Thoracic aorta (tissue), 2 donors: ENCODE measurements around the gene RIF1. TPM values are rescaled to one million over a fixed set of nuclear protein-coding genes. Genes with fewer than 3 reads are reported as not detected.

ENCODE experiments used
- ATAC-seq: fragments of 150-250 bp; one replicate; pipeline ENCODE4 v1.8.0; 2017; ENCODE audit warnings: low read depth; ENCODE audit not compliant: insufficient number of reproducible peaks, low FRiP score
- DNase-seq: peaks from one replicate; pipeline ENCODE4 v3.0.0-alpha.2; 2020; ENCODE audit warnings: low spot score
- H3K27ac ChIP-seq, 2 donors: fragments of 200-600 bp; sonication (generic); 1 replicate in 1 of 2; 2 replicates in 1 of 2; pipeline ENCODE4 v1.5.1; 2016; ENCODE audit warnings: mild to moderate bottlenecking in 2 of 2, moderate library complexity in 2 of 2
- H3K27me3 ChIP-seq: fragments of 200-600 bp; sonication (generic); replicated peaks from 2 replicates; pipeline ENCODE4 v1.6.0; 2016; ENCODE audit warnings: mild to moderate bottlenecking; ENCODE audit not compliant: insufficient read depth
- H3K36me3 ChIP-seq: fragments of 200-600 bp; sonication (generic); one replicate; pipeline ENCODE4 v1.5.1; 2016
- H3K4me1 ChIP-seq, 2 donors: fragments of 200-600 bp; sonication (generic); 1 replicate in 1 of 2; 2 replicates in 1 of 2; pipeline versions ENCODE4 v1.5.1 to v1.6.0; 2016; ENCODE audit warnings: low read depth in 2 of 2, mild to moderate bottlenecking in 1 of 2; ENCODE audit not compliant: control insufficient read depth in 1 of 2
- H3K4me3 ChIP-seq: fragments of 200-600 bp; sonication (generic); 2 replicates; pipeline ENCODE4 v1.5.1; 2016; ENCODE audit warnings: mild to moderate bottlenecking
- H3K9me3 ChIP-seq: fragments of 200-600 bp; sonication (generic); 2 replicates; pipeline ENCODE4 v1.5.1; 2016
- CTCF ChIP-seq: fragments of 200-600 bp; sonication (generic); IDR thresholded peaks from one replicate; pipeline ENCODE4 v1.5.1; 2019; ENCODE audit warnings: antibody characterized with exemption
- total RNA-seq, 2 donors: library from RNA; depleted of rRNA; stranded (reverse); fragments of >200 nt; gene quantifications; one replicate each; pipeline versions ENCODE4 v1.1.0 to v1.2.3, GENCODE V29; 2016

The RIF1 gene
- total RNA-seq, 2 donors from 2014 or later, result 45.4 to 48.2 TPM

- Histone ChIP-seq H3K27ac (no peak overlapping the region), H3K4me3 (no peak overlapping the region), H3K27me3 (no peaks in the 10 kb centered on the region), H3K9me3 (no peaks in the 10 kb centered on the region), H3K36me3 (no peaks in the 10 kb centered on the region), H3K4me1 (no peaks in the 10 kb centered on the region)
- no peak for ATAC-seq
- no peak for DNase-seq
- TF ChIP-seq CTCF, result no peak
Measured at GRCh38 chr2:151394509-151394908, 15.2 kb upstream of the RIF1 start.

GRCh38 chr2:151395509-151396374 is 14.0 kb upstream of the RIF1 start:
- no peak overlapping the region for H3K4me3 ChIP-seq
- no peak for TF ChIP-seq CTCF
- no peaks in the 10 kb centered on the region for H3K27me3 ChIP-seq
- ATAC-seq, result no peak
- H3K27ac ChIP-seq, result no peak overlapping the region
- H3K36me3 ChIP-seq, result no peaks in the 10 kb centered on the region
- no peaks in the 10 kb centered on the region for H3K4me1 ChIP-seq
- H3K9me3 ChIP-seq, result no peaks in the 10 kb centered on the region
- DNase-seq, result no peak

GRCh38 chr2:151399981-151400380 is 9.7 kb upstream of the RIF1 start:
- no peak for ATAC-seq
- DNase-seq, result no peak
- no peak for TF ChIP-seq CTCF

GRCh38 chr2:151401149-151401548 is 8.6 kb upstream of the RIF1 start:
- no peak overlapping the region for H3K4me3 ChIP-seq
- no peaks in the 10 kb centered on the region for H3K4me1 ChIP-seq
- DNase-seq (no peak), ATAC-seq (no peak)
- no peak for TF ChIP-seq CTCF
- H3K9me3 ChIP-seq, result no peaks in the 10 kb centered on the region
- no peak overlapping the region for H3K27ac ChIP-seq
- H3K36me3 ChIP-seq, result no peaks in the 10 kb centered on the region
- H3K27me3 ChIP-seq, result no peaks in the 10 kb centered on the region

More at GRCh38 chr2:151399981-151400380, 9.7 kb upstream of the RIF1 start:
- no peaks in the 10 kb centered on the region for H3K36me3 ChIP-seq
- H3K9me3 ChIP-seq, result no peaks in the 10 kb centered on the region
- no peaks in the 10 kb centered on the region for H3K4me1 ChIP-seq
- no peak overlapping the region for H3K27ac ChIP-seq
- no peak overlapping the region for H3K4me3 ChIP-seq
- H3K27me3 ChIP-seq, result no peaks in the 10 kb centered on the region

- Histone ChIP-seq H3K36me3 (no peaks in the 10 kb centered on the region), H3K9me3 (no peaks in the 10 kb centered on the region), H3K27me3 (no peaks in the 10 kb centered on the region), H3K27ac (no peak overlapping the region), H3K4me3 (no peak overlapping the region), H3K4me1 (no peaks in the 10 kb centered on the region)
- no peak for TF ChIP-seq CTCF
- ATAC-seq, result no peak
- no peak for DNase-seq
Measured at GRCh38 chr2:151403914-151404313, 5.8 kb upstream of the RIF1 start.
